Activated naive CD4-positive, alpha-beta T cell treated with anti-CD3 and anti-CD28 coated beads, Interleukin-2, amount 50 U/mL, for 24 hours (primary cell): Measurements from ENCODE around the gene ABCA5.

Experiments used
- H3K27ac Mint-ChIP-seq: one replicate; pipeline ENCODE4 v1.8.0; 2021; ENCODE audit warnings: mild to moderate bottlenecking, mixed read lengths
- H3K27me3 Mint-ChIP-seq: one replicate; pipeline ENCODE4 v1.8.0; 2021; ENCODE audit warnings: mixed read lengths
- H3K36me3 Mint-ChIP-seq: one replicate; pipeline ENCODE4 v1.8.0; 2021; ENCODE audit warnings: mixed read lengths
- H3K4me1 Mint-ChIP-seq: one replicate; pipeline ENCODE4 v1.8.0; 2021; ENCODE audit warnings: mixed read lengths
- H3K4me3 Mint-ChIP-seq: one replicate; pipeline ENCODE4 v1.8.0; 2021; ENCODE audit warnings: mild to moderate bottlenecking, mixed read lengths
- H3K9me3 Mint-ChIP-seq: one replicate; pipeline ENCODE4 v1.8.0; 2021; ENCODE audit warnings: mixed read lengths

ABCA5 gene

DNA sequence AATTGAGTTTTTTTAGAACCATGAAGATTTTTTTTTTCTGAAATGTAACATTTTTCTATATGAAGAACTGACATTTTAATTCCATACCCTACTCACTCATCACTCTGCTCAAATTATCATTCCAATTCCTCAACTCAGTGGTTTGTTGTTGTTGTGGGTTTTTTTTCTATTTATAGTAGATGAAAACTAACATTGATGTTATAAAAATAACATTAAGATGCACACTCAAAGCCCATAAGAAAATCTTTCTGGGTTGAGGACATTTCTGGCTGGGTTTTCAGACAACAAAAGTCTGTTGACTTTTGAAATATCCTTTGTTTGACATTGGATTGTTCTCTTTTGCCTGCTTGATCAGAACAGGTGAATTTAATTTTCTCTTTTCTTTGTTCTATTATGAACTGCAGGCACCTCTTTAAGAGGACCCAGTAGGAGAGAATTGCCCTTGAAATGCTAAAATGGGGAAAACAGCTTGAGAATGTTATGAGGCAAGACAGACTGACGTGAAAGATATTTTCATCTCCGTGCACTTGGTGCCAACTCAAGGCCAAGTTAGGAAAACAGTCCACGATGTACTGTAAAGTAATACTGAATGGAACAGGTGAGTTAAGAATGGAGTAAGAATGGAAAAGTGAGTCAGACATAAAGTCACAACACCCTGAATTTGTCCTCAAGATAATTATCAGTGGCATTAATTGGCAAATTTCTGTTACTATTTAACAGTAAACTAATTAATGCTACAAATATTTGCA lies 16.1 kb upstream of the ABCA5 start:
- no peaks in the 10 kb centered on the region for H3K36me3 Mint-ChIP-seq
- H3K4me3 Mint-ChIP-seq = no peak overlapping the region
- H3K27ac Mint-ChIP-seq = peak overlapping the region; percentile 59
- H3K9me3 Mint-ChIP-seq = no peaks in the 10 kb centered on the region
- no peaks in the 10 kb centered on the region for H3K4me1 Mint-ChIP-seq
- H3K27me3 Mint-ChIP-seq = peaks cover 5% of the 10 kb centered on the region

DNA sequence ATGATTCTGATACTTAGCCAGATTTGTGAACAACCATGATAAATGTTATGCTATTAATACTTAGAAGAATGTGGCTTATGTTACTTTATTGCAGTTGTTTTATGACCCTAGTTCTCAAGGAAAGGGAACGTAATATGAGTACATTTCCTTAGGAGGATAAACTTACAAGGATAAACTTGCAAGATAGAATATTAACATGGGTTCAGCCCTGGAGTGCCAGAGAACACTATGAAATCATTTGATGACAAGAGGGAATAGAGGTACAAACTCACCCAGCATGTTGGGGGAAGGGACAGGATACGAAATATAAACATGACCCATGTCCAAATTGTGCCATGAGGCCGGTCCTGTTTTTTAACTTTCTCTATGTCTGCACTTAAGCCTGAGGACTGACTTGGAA lies 13.0 kb upstream of the ABCA5 start:
- H3K36me3 Mint-ChIP-seq = peaks cover 4% of the 10 kb centered on the region
- no peaks in the 10 kb centered on the region for H3K9me3 Mint-ChIP-seq
- H3K4me3 Mint-ChIP-seq = no peak overlapping the region
- peaks cover 5% of the 10 kb centered on the region for H3K4me1 Mint-ChIP-seq
- no peak overlapping the region for H3K27ac Mint-ChIP-seq
- peaks cover 5% of the 10 kb centered on the region for H3K27me3 Mint-ChIP-seq

DNA sequence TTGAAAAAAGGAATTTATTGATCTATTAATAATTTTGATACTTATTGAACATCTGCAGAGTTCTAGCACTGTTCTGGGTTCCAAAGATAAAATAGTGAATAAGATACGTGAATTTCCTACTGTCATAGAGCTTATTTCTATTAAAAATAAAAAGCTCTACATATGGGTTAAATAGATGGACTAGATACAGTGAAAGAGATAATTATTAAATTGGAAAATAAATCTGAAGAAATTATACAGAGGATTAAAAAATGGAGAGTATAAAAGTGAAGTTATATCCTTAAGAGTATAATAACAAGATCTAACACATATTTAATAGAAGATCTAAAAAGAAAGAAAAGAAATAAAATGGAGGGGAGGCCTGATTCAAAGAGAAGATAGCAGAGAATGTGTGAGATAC lies 10.1 kb upstream of the ABCA5 start:
- peaks cover 4% of the 10 kb centered on the region for H3K36me3 Mint-ChIP-seq
- no peak overlapping the region for H3K27ac Mint-ChIP-seq
- H3K4me3 Mint-ChIP-seq = no peak overlapping the region
- peaks cover 5% of the 10 kb centered on the region for H3K4me1 Mint-ChIP-seq
- H3K9me3 Mint-ChIP-seq = no peaks in the 10 kb centered on the region
- H3K27me3 Mint-ChIP-seq = peaks cover 5% of the 10 kb centered on the region

DNA sequence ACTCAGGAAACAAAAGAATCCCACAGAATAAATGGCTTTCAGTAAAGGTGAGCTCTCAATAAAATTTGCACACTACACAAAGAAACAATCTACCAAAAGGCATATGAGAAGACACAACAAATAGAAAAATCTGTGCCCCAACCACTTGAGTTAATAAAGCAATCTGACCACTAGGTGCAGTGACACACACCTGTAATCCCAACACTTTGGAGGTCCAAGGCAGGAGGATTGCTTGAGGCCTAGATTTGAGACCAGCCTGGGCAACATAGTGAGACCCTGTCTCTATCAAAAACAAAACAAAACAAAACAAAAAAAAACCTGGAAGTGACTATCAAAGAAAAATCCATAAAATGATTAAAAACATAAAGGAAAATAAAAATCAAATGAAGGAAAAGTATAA lies 9.6 kb upstream of the ABCA5 start:
- peak overlapping the region; percentile 27 for H3K27ac Mint-ChIP-seq
- peaks cover 4% of the 10 kb centered on the region for H3K27me3 Mint-ChIP-seq
- H3K4me3 Mint-ChIP-seq = no peak overlapping the region
- peaks cover 4% of the 10 kb centered on the region for H3K36me3 Mint-ChIP-seq
- peaks cover 5% of the 10 kb centered on the region for H3K4me1 Mint-ChIP-seq
- no peaks in the 10 kb centered on the region for H3K9me3 Mint-ChIP-seq

DNA sequence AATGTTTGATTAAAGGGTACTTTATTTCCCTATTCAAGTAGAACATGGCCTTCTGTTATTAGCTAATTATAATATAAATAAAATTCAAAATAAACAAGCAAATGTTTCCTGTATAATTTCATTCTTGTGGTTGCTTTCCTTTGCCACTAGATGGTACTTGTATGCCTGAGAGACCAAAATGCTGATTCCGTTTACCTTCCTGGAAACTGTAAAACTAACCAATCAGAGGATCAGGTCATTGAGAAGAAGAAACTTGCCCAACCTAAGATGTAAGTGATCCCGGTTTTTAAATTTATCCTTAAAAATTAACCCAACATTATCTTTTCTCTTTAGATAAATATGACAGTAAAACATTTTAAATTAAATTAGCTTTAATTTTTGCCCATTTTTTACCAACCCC lies 8.1 kb upstream of the ABCA5 start:
- Mint-ChIP-seq H3K27ac (no peak overlapping the region), H3K27me3 (peaks cover 7% of the 10 kb centered on the region), H3K4me1 (peaks cover 5% of the 10 kb centered on the region), H3K4me3 (no peak overlapping the region), H3K9me3 (no peaks in the 10 kb centered on the region), H3K36me3 (peaks cover 4% of the 10 kb centered on the region)

DNA sequence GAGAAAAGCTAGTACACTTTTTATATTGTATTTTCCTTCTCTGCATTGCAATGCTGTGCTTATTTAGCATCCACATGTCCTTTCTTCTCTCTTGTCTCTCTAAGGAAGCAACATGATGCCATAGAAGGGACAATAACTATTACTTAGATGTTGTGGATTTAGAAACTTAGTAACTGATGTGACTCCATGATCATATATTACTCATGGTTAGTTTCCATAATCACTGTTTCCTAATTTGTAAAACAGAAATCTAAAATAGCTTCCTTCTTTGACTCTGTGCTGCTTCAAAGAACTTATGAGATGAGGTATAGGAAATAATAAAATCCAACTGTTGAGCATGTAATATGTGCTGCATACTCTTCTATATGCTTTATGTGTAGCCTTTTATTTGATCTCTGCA lies 6.6 kb upstream of the ABCA5 start:
- Mint-ChIP-seq H3K9me3 (no peaks in the 10 kb centered on the region), H3K27me3 (peaks cover 7% of the 10 kb centered on the region), H3K4me3 (no peak overlapping the region), H3K4me1 (peaks cover 10% of the 10 kb centered on the region), H3K36me3 (peaks cover 4% of the 10 kb centered on the region), H3K27ac (no peak overlapping the region)

DNA sequence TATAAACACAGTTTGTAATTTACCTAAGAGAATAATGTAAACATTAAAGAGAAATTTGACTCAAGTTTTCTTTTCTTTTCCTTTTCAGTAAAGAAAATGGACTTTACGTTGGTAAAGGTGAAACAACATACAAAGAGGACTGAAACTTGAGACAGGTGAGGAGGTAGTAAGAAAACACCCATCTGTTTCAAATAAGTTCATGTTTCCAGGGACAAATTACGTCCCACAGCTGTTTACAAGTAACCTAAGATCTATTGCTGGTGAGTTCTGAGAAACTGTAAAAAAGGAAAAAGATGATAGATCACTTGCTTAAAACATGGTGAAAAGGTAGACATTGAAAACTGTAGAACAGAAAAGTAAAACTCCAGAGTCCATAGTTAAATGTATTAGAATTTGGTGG lies 4.8 kb upstream of the ABCA5 start:
- Mint-ChIP-seq H3K27me3 (peaks cover 7% of the 10 kb centered on the region), H3K4me1 (peaks cover 22% of the 10 kb centered on the region), H3K9me3 (no peaks in the 10 kb centered on the region), H3K4me3 (no peak overlapping the region), H3K36me3 (peaks cover 4% of the 10 kb centered on the region), H3K27ac (no peak overlapping the region)

DNA sequence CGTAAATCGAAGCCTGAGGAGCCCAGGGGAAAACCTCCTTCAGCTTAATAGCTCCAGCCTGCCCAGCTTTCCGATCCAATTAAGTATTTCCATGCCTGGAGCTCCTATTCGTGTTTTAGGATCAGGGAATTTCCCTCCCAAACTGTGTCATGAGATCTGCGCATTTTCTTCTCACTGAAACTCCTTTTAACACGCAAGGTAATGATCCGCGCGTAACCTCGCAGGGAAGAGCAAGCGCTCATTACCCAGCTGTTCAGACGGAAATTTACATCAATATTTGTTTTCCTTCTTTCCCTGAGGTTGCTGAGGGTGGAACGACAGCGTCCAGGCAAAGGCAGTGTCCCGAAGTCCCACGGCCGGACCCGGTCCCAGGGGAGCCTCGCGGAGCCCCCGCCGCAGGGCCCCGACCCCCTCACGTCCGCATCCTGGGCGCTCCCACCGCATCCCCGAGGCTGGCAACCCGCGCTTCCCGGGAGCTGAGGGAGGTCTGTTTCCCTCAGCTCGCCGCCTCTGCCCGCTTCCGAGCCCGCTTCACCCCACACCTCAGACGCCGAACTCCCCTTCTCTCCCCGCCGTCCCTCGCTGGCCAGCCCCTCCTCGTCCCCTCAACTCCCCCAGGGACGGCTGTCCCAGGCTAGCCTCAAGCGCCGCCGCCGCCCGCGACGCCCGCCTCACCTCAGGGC lies 415 bp downstream of the ABCA5 start:
- Mint-ChIP-seq H3K27me3 (peaks cover 3% of the 10 kb centered on the region), H3K27ac (peak overlapping the region; percentile 97), H3K36me3 (peaks cover 2% of the 10 kb centered on the region), H3K4me1 (peaks cover 45% of the 10 kb centered on the region), H3K4me3 (peak overlapping the region; percentile 94), H3K9me3 (no peaks in the 10 kb centered on the region)

DNA sequence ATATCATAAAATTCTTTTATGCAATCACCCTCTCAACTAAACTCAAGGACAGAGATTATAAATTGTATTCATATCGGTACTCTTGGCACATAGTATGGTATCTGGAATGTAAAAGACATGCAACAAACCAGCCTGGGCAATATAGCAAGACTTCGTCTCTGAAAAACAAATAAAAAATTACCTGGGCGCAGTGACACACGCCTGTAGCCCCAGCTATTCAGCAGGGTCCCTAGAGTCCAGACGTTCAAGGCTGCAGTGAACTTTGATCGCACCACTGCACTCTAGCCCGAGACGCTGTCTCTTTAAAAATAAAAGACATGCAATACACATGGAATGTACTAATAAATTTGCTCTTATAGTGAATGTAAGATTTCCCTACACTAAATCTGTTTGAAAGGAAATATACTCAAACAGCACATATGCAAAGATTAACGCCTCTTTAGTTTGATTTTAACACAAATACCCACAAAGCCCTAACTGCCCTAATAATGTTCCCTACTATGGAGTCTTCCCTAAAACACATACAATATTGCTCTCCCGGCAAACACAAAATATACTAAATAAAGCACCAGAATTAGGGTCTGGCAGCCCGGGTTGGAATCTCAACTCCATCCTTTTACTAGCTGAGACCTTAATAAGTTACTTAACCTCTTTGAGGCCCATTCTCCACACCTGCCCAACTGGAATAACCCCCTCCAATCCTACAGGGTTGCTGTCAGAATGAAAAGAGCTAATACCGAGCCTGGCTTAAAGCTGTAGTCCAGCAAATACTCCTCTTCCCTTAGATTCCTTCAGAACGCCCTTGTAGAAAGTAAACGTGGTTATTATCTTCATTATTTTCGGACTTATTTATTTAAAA lies 1.2 kb downstream of the ABCA5 start:
- no peaks in the 10 kb centered on the region for H3K9me3 Mint-ChIP-seq
- peak overlapping the region; percentile 94 for H3K4me3 Mint-ChIP-seq
- H3K27me3 Mint-ChIP-seq = no peaks in the 10 kb centered on the region
- peak overlapping the region; percentile 97 for H3K27ac Mint-ChIP-seq
- H3K4me1 Mint-ChIP-seq = peaks cover 48% of the 10 kb centered on the region
- peaks cover 4% of the 10 kb centered on the region for H3K36me3 Mint-ChIP-seq

DNA sequence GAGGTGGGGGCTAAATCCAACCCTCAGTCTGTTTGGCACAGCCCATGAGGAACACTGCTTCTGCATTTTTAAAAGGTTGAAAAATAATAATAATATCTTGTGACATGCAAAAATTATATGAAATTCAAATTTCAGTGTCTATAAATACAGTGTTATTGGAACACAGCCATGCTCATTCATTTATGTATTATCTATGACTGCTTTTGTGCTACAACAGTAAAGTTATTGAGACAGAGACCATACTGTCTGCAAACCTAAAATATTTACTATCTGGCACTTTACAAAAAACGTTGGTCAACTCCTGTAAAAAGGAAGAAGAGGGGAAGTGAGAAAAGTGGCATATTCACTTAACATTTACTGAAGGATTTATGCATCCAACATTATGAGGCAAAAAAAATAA lies 3.1 kb downstream of the ABCA5 start:
- Mint-ChIP-seq H3K27ac (no peak overlapping the region), H3K27me3 (no peaks in the 10 kb centered on the region), H3K9me3 (no peaks in the 10 kb centered on the region), H3K4me3 (no peak overlapping the region), H3K4me1 (peaks cover 57% of the 10 kb centered on the region), H3K36me3 (peaks cover 8% of the 10 kb centered on the region)

DNA sequence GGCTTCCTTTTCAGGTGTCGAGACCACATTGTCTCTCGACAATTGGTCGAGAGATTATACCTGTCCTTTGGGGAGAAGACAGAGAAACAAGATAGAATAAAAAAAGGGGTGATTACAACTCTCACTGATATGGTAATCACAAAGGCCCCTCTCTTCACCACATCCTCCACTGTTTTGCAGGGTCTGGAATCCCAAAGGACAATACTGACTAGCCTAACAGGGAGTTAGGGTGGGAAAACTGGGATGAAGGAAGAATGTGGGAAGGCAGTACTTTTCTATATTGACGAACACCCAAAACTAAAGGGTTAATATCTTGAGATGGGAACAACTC lies 6.1 kb downstream of the ABCA5 start:
- Mint-ChIP-seq H3K9me3 (no peaks in the 10 kb centered on the region), H3K27me3 (no peaks in the 10 kb centered on the region), H3K36me3 (peaks cover 6% of the 10 kb centered on the region), H3K27ac (no peak overlapping the region), H3K4me3 (no peak overlapping the region), H3K4me1 (peaks cover 45% of the 10 kb centered on the region)

DNA sequence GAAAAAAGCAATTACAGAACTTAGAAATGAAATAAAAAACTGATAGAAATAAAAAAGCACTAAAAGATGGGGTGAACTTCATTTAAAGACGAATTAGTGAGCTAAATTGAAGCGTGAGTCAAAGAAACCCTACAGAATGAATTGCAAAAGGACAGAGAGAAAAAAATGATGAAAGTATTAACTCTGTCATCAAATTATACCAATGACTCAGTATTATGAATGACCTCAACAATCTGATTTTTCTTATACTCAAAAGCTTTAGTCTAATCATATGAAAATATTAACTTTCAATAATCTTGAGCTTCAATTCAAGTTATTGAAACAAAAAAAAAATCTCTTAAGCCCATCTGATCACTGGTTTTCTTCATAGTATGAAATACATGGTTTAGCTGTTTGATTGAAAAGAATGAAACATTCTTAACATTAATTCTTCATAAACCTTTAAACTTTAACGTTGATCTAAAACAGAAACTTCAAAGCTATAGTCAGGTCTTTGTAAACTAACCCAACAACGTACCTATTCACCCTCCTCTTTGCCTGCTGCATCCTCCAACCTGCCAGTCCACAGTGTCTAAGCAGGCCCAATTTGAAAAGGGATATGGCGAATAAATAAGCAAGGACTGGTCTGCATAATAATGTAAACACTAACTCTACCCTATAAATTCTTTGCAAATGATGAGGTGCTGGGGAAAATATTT lies 6.6 kb downstream of the ABCA5 start:
- H3K27ac Mint-ChIP-seq = no peak overlapping the region
- no peak overlapping the region for H3K4me3 Mint-ChIP-seq
- H3K4me1 Mint-ChIP-seq = peaks cover 40% of the 10 kb centered on the region
- peaks cover 6% of the 10 kb centered on the region for H3K36me3 Mint-ChIP-seq
- H3K27me3 Mint-ChIP-seq = no peaks in the 10 kb centered on the region
- H3K9me3 Mint-ChIP-seq = no peaks in the 10 kb centered on the region

DNA sequence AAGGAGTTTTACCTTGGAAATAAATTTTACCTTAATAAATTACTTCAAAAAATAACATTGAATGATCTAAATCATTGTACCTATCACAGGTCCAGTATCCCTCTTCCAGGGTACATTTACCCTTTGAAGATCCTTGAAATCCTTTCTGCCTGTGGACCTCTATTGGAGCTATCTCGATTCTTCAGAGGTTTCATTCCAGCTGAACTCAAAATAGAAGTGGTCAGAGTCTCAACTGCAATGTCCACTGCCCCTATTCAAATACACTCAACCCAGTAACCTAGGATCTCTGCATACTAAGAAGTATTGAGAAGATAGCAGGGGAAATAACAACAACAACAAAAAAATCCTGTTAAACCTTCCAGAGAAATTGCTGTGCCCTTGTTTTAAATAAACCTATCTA lies 9.3 kb downstream of the ABCA5 start:
- H3K27ac Mint-ChIP-seq = no peak overlapping the region
- peaks cover 28% of the 10 kb centered on the region for H3K4me1 Mint-ChIP-seq
- no peaks in the 10 kb centered on the region for H3K27me3 Mint-ChIP-seq
- H3K36me3 Mint-ChIP-seq = peaks cover 6% of the 10 kb centered on the region
- no peak overlapping the region for H3K4me3 Mint-ChIP-seq
- no peaks in the 10 kb centered on the region for H3K9me3 Mint-ChIP-seq

DNA sequence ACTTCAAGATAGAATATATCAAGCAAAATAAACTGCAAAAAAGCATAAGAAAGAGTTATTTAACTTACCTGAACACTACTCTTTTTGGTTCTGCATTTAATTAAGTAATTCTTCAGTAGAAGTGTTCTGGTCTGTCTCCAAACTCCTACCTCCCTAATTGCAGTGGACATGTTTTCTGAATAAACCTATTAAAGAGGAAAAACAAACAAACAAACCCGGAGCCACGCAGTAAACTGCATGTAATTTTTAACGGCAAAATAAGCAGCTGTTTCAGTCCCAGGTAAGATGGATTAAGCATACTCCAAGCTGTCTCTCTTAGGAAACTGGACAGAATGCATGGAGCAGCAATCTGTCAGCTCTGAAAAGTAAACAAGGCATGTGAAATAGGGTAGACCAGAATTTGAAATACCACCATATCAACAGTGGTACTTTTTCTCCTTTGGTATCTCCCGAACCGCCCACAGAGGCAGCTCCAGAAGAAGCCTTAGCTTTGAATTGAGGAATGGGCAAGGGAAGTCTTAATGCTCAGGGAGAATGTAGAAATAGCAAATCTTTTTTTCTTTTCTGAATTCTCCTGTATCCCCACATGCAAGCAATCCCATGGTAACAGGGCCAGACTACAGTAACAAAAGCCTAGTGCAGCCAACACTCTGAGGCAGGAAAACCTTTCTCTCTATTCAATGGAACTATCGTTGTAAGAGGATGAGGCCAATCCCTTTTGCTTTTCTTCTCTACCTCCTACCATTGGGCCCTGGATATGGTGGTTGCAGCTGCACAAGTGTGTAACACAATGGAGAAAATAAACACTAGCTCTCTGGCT lies 12.5 kb downstream of the ABCA5 start:
- H3K27ac Mint-ChIP-seq = no peak overlapping the region
- H3K4me3 Mint-ChIP-seq = no peak overlapping the region
- H3K36me3 Mint-ChIP-seq = no peaks in the 10 kb centered on the region
- H3K4me1 Mint-ChIP-seq = peaks cover 16% of the 10 kb centered on the region
- no peaks in the 10 kb centered on the region for H3K9me3 Mint-ChIP-seq
- no peaks in the 10 kb centered on the region for H3K27me3 Mint-ChIP-seq

DNA sequence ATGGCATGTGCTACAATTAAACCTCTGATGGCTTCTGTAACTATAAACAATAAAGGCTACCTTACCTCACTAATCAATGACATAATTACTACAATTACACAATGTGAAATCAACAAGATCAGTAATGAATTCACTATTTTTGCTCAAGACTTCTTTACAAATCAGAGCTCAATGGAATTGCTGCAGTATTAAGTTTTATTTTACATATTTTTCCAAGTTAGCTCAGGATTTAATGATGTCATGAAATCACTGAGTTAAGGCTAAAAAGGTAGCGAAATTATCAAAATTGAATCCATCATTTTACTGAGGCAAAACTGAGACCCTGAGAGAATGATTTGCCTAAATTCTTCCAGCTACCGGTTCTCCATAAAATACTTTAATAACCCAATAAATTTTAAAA lies 21.8 kb downstream of the ABCA5 start:
- no peak overlapping the region for H3K27ac Mint-ChIP-seq
- peaks cover 12% of the 10 kb centered on the region for H3K36me3 Mint-ChIP-seq
- H3K4me1 Mint-ChIP-seq = no peaks in the 10 kb centered on the region
- H3K4me3 Mint-ChIP-seq = no peak overlapping the region
- H3K27me3 Mint-ChIP-seq = no peaks in the 10 kb centered on the region
- no peaks in the 10 kb centered on the region for H3K9me3 Mint-ChIP-seq
